Neural progenitor cell (in vitro differentiated cells): ENCODE data around the gene TNIK.

Source experiments
- CTCF ChIP-seq: fragments of 200-600 bp; sonication (generic); IDR thresholded peaks from 2 replicates; pipeline ENCODE4 v1.5.1; 2017; ENCODE audit warnings: antibody characterized with exemption, mild to moderate bottlenecking
- EZH2 ChIP-seq: fragments of 200-600 bp; sonication (generic); IDR thresholded peaks from 2 replicates; pipeline ENCODE4 v1.6.1; 2017; ENCODE audit warnings: antibody characterized with exemption, mild to moderate bottlenecking, moderate library complexity

- TF ChIP-seq CTCF (no peak), EZH2 (no peak)
Observed at GRCh38 chr3:171461525-171461917, 1.3 kb upstream of the TNIK start.
